Measurements from ENCODE around the gene CCDC3.

GRCh38 chr10:13016886-13017285, 15.4 kb upstream of the CCDC3 start:
- TF ChIP-seq POLR2A (IDR thresholded peaks at IDR 0.05) (no peak), CTCF (IDR thresholded peaks at IDR 0.05) (no peak)
